HepG2 (cell line): ENCODE measurements around the gene EGR4.

Experiments used
- HCFC1 ChIP-seq: fragments of 150-350 bp; IDR thresholded peaks from 2 replicates; pipeline ENCODE4 v1.6.1; 2014; ENCODE audit warnings: low read depth, low read length
- IRF9 ChIP-seq: sonication (generic); formaldehyde crosslinking; IDR thresholded peaks from 2 replicates; pipeline ENCODE4 v1.8.0; 2022; ENCODE audit warnings: missing genetic modification reagents, mild to moderate bottlenecking, borderline replicate concordance
- NCOA2 ChIP-seq: sonication (generic); formaldehyde crosslinking; IDR thresholded peaks from 2 replicates; pipeline ENCODE4 v1.8.0; 2022; ENCODE audit warnings: inconsistent platforms
- NPAS2 ChIP-seq: sonication (generic); formaldehyde crosslinking; IDR thresholded peaks from 2 replicates; pipeline ENCODE4 v1.8.0; 2022; ENCODE audit warnings: mild to moderate bottlenecking, missing genetic modification reagents, borderline replicate concordance
- POLR2A ChIP-seq, 2 experiments: IDR thresholded peaks; 2 replicates each; pipeline ENCODE4 v1.6.1; 2011; ENCODE audit warnings: low read depth in 2 of 2, low read length in 2 of 2, mild to moderate bottlenecking in 1 of 2, moderate library complexity in 1 of 2; ENCODE audit not compliant: insufficient read depth in 1 of 2
- SIN3A ChIP-seq: IDR thresholded peaks from 2 replicates; pipeline ENCODE4 v1.6.1; 2011; ENCODE audit warnings: low read depth, mild to moderate bottlenecking, control low read depth, low read length, borderline replicate concordance
- SP2 ChIP-seq: sonication (generic); formaldehyde crosslinking; IDR thresholded peaks from 2 replicates; pipeline ENCODE4 v1.5.1; 2020; ENCODE audit warnings: mild to moderate bottlenecking, missing genetic modification reagents
- TCF7L2 ChIP-seq: IDR thresholded peaks from 2 replicates; pipeline ENCODE4 v1.6.1; 2011; ENCODE audit warnings: mild to moderate bottlenecking, low read depth, low read length, moderate library complexity
- ZBTB49 ChIP-seq: sonication (generic); formaldehyde crosslinking; IDR thresholded peaks from 2 replicates; pipeline ENCODE4 v1.4.0; 2020; ENCODE audit warnings: missing genetic modification reagents, borderline replicate concordance
- ZNF275 ChIP-seq: sonication (generic); formaldehyde crosslinking; IDR thresholded peaks from 2 replicates; pipeline ENCODE4 v1.8.0; 2022; ENCODE audit warnings: missing genetic modification reagents, mild to moderate bottlenecking, inconsistent platforms, borderline replicate concordance
- ZNF318 ChIP-seq: sonication (generic); formaldehyde crosslinking; IDR thresholded peaks from 2 replicates; pipeline ENCODE4 v1.4.0; 2020; ENCODE audit warnings: mild to moderate bottlenecking, missing genetic modification reagents
- ZNF720 ChIP-seq: sonication (generic); formaldehyde crosslinking; IDR thresholded peaks from 2 replicates; pipeline ENCODE4 v1.4.0; 2020; ENCODE audit warnings: missing genetic modification reagents
- ZSCAN5A ChIP-seq: sonication (generic); formaldehyde crosslinking; IDR thresholded peaks from 2 replicates; pipeline ENCODE4 v1.8.0; 2022; ENCODE audit warnings: mild to moderate bottlenecking, missing genetic modification reagents, borderline replicate concordance

- TF ChIP-seq NPAS2 (no peak), TCF7L2 (no peak), ZBTB49 (CRISPR knock-in tag) (no peak), ZSCAN5A (no peak), HCFC1 (no peak), SIN3A (no peak), ZNF318 (CRISPR knock-in tag) (no peak), ZNF720 (CRISPR knock-in tag) (no peak), IRF9 (CRISPR knock-in tag) (no peak), POLR2A (IDR thresholded peaks at IDR 0.05; ENCODE audit: insufficient read depth in 1 of 2, low read depth in 2 of 2, low read length in 2 of 2) (no peak), SP2 (CRISPR knock-in tag) (no peak), NCOA2 (CRISPR knock-in tag) (no peak), ZNF275 (no peak)
Measured at GRCh38 chr2:73341039-73341438, 47.7 kb upstream of the EGR4 start.
